AG10803 (cell line): ENCODE data around the gene TMEM175.
"Not testable (repeated sequence)": the region's sequence is repeated elsewhere in the genome, so short reads cannot be mapped to it uniquely, and the experiment has no call there.

Experiments
- DNase-seq: peaks from one replicate; pipeline ENCODE4 v3.0.0; 2010; ENCODE audit warnings: low read depth
- H3K4me3 ChIP-seq: 2 replicates; pipeline ENCODE4 v1.5.1; 2011; ENCODE audit warnings: mild to moderate bottlenecking, low read length, control low read depth
- CTCF ChIP-seq: conservative IDR thresholded peaks from 2 replicates; pipeline ENCODE4 v1.5.1; 2011; ENCODE audit warnings: mild to moderate bottlenecking, low read length, control low read depth, inconsistent platforms

The TMEM175 gene

GRCh38 chr4:970046-970745 lies 37.9 kb downstream of the TMEM175 start:
- no peak for TF ChIP-seq CTCF
- no peak for DNase-seq
- H3K4me3 ChIP-seq: no peak overlapping the region

- DNase-seq: no peak
- H3K4me3 ChIP-seq: no peak overlapping the region
- no peak for TF ChIP-seq CTCF
These were observed 38.7 kb downstream of the TMEM175 start for GRCh38 chr4:970854-971520.

GRCh38 chr4:971666-972500 lies 39.6 kb downstream of the TMEM175 start:
- peak overlapping the region; percentile 71 for H3K4me3 ChIP-seq
- TF ChIP-seq CTCF: no peak
- no peak for DNase-seq

- no peak for TF ChIP-seq CTCF
- H3K4me3 ChIP-seq: peak overlapping the region; percentile 71
- peak; percentile 5 for DNase-seq
These were observed 40.6 kb downstream of the TMEM175 start for GRCh38 chr4:972651-973424.

- TF ChIP-seq CTCF: no peak
- DNase-seq: peak; percentile 82
- peak within 1 kb of the TSS; percentile 71 for H3K4me3 ChIP-seq
These were observed 41.5 kb downstream of the TMEM175 start, which contains the start of gene DGKQ for GRCh38 chr4:973431-974397. DGKQ (minus strand) TSS chr4:973569; CDS start chr4:973482, 87 bp downstream.

GRCh38 chr4:974668-975067 lies 42.4 kb downstream of the TMEM175 start:
- TF ChIP-seq CTCF: no peak
- no peak for DNase-seq
- H3K4me3 ChIP-seq: no peak overlapping the region

- H3K4me3 ChIP-seq, DNase-seq: not testable (repeated sequence)
These were observed 43.8 kb downstream of the TMEM175 start for GRCh38 chr4:976016-976415.
